K562 (cell line): ENCODE measurements around the gene NASP. TPM values are rescaled to one million over a fixed set of nuclear protein-coding genes. Genes with fewer than 3 reads are reported as not detected.

Experiments used
- ATAC-seq: fragments of 200-7000 bp; cut with Tn5 transposase; 3 replicates; pipeline ENCODE4 v1.9.1; 2020; ENCODE audit warnings: moderate library complexity
- BruUV-seq: library from RNA; stranded (reverse); fragments of 400-500 nt; replicated peaks from 2 replicates; lab custom pipeline; 2021; lab: Mats Ljungman, UMichigan
- CTCF ChIA-PET: fragments of 300-600 bp; formaldehyde crosslinking; extraction: SDS; loops from one replicate; lab custom pipeline; 2021; ENCODE audit warnings: low intra/inter-chr PET ratio; lab: Yijun Ruan, JAX
- POLR2A ChIA-PET: fragments of 300-600, 350-650 bp; sonication (Branson Sonifier 250); formaldehyde crosslinking; extraction: SDS; loops from one replicate; lab custom pipeline; 2021; ENCODE audit warnings: antibody characterized with exemption, inconsistent platforms; lab: Yijun Ruan, JAX
- DNase-seq, 4 experiments: peaks; one replicate each; pipeline versions ENCODE4 v3.0.0 to v3.0.0-alpha.2; 2011 to 2018; ENCODE audit warnings: low spot score in 3 of 4, mixed read lengths in 3 of 4; ENCODE audit errors: extremely low read depth in 1 of 4
- FAIRE-seq: peaks from 2 replicates; lab custom pipeline; 2011; peaks lifted over from hg19 to GRCh38; lab: Jason Lieb, UNC
- H2AFZ ChIP-seq: 2 replicates; pipeline ENCODE4 v1.6.0; 2011; ENCODE audit warnings: low read depth, low read length, control low read depth, inconsistent platforms
- H3K27ac ChIP-seq: fragments of 200-600 bp; 3 replicates; pipeline ENCODE4 v1.8.0; 2011; ENCODE audit warnings: low read depth, mild to moderate bottlenecking, control low read depth, inconsistent platforms, low read length, moderate library complexity, mixed read lengths; ENCODE audit errors: extremely low read depth
- H3K27me3 ChIP-seq, 2 experiments: fragments of 300-600 bp in 1 of 2; 2 replicates in 1 of 2; 3 replicates in 1 of 2; pipeline versions ENCODE4 v1.6.0 to v1.8.0; 2011; ENCODE audit warnings: inconsistent platforms in 2 of 2, low read length in 2 of 2, mild to moderate bottlenecking in 1 of 2, mixed read lengths in 1 of 2, moderate library complexity in 1 of 2; ENCODE audit not compliant: control insufficient read depth in 2 of 2, insufficient read depth in 2 of 2
- H3K36me3 ChIP-seq: fragments of 300-600 bp; 3 replicates; pipeline ENCODE4 v1.8.0; 2011; ENCODE audit warnings: mild to moderate bottlenecking, low read length, inconsistent platforms; ENCODE audit not compliant: control insufficient read depth, insufficient read depth
- H3K4me1 ChIP-seq, 2 experiments: fragments of 200-600 bp in 1 of 2; replicated peaks in 1 of 2; 2 replicates in 1 of 2; 3 replicates in 1 of 2; pipeline versions ENCODE4 v1.5.1 to v1.8.0; 2011; ENCODE audit warnings: inconsistent platforms in 2 of 2, low read length in 2 of 2, mild to moderate bottlenecking in 1 of 2, mixed read lengths in 1 of 2, moderate library complexity in 1 of 2; ENCODE audit not compliant: control insufficient read depth in 2 of 2, insufficient read depth in 2 of 2
- H3K4me2 ChIP-seq: 2 replicates; pipeline ENCODE4 v1.6.1; 2011; ENCODE audit warnings: low read length, control low read depth, inconsistent platforms, mixed read lengths; ENCODE audit not compliant: insufficient read depth
- H3K4me3 ChIP-seq: fragments of 200-600 bp; sonication (generic), shearing (Covaris generic); 2 replicates; pipeline ENCODE4 v1.5.1; 2016; ENCODE audit warnings: control low read depth, inconsistent platforms
- H3K79me2 ChIP-seq: fragments of 200-600 bp; 3 replicates; pipeline ENCODE4 v1.8.0; 2011; ENCODE audit warnings: low read length, inconsistent platforms; ENCODE audit not compliant: control insufficient read depth, insufficient read depth
- H3K9ac ChIP-seq, 2 experiments: 2 replicates each; pipeline versions ENCODE4 v1.6.0 to v1.6.1; 2011; ENCODE audit warnings: low read depth in 2 of 2, low read length in 2 of 2, control low read depth in 1 of 2, inconsistent platforms in 1 of 2, mild to moderate bottlenecking in 1 of 2, mixed read lengths in 1 of 2; ENCODE audit not compliant: insufficient read depth in 1 of 2
- H3K9me1 ChIP-seq: one replicate; pipeline ENCODE4 v1.6.0; 2011; ENCODE audit warnings: inconsistent platforms, mild to moderate bottlenecking, low read length, moderate library complexity; ENCODE audit not compliant: control insufficient read depth, insufficient read depth
- H3K9me3 ChIP-seq: replicated peaks from 2 replicates; pipeline ENCODE4 v1.5.1; 2011; ENCODE audit warnings: low read depth, low read length, inconsistent platforms; ENCODE audit not compliant: control insufficient read depth, insufficient read depth
- H4K20me1 ChIP-seq: replicated peaks from 2 replicates; pipeline ENCODE4 v1.6.1; 2011; ENCODE audit warnings: low read length, inconsistent platforms, mixed read lengths; ENCODE audit not compliant: control insufficient read depth, insufficient read depth
- CEBPB ChIP-seq: fragments of 450-650 bp; IDR thresholded peaks from 2 replicates; pipeline ENCODE4 v1.6.1; 2016; ENCODE audit warnings: missing genetic modification characterization, missing compliant biosample characterization
- FOXJ2 ChIP-seq: fragments of 200-800 bp; sonication (Bioruptor generic); IDR thresholded peaks from 2 replicates; pipeline ENCODE4 v1.6.1; 2016; ENCODE audit warnings: missing genetic modification characterization, missing compliant biosample characterization
- NBN ChIP-seq: fragments of 450-650 bp; IDR thresholded peaks from 2 replicates; pipeline ENCODE4 v1.6.1; 2016; ENCODE audit warnings: low read depth, mild to moderate bottlenecking
- SAP30 ChIP-seq: fragments of 200-600 bp; sonication (generic); IDR thresholded peaks from 2 replicates; pipeline ENCODE4 v1.6.1; 2012; ENCODE audit warnings: borderline replicate concordance, low read depth, mild to moderate bottlenecking, moderate library complexity, low read length, control low read depth, inconsistent platforms; ENCODE audit not compliant: insufficient read depth, poor library complexity, severe bottlenecking
- SMARCE1 ChIP-seq: fragments of 450-650 bp; IDR thresholded peaks from 2 replicates; pipeline ENCODE4 v1.7.1; 2016; ENCODE audit warnings: mild to moderate bottlenecking
- ZBTB40 ChIP-seq, 2 experiments: fragments of 450-650 bp in 1 of 2; sonication (generic) in 1 of 2; formaldehyde crosslinking in 1 of 2; IDR thresholded peaks; 2 replicates each; pipeline versions ENCODE4 v1.7.1 to v1.9.0; 2016 to 2022; ENCODE audit warnings: inconsistent platforms in 1 of 2, mild to moderate bottlenecking in 1 of 2, missing genetic modification reagents in 1 of 2
- ZBTB9 ChIP-seq: fragments of 450-650 bp; formaldehyde crosslinking; IDR thresholded peaks from 2 replicates; pipeline ENCODE4 v1.4.0; 2020; ENCODE audit warnings: mild to moderate bottlenecking, moderate library complexity
- ZFP30 ChIP-seq: fragments of 250-450 bp; sonication (Bioruptor Pico); IDR thresholded peaks from 2 replicates; pipeline ENCODE4 v1.8.0; 2022; ENCODE audit warnings: moderate library complexity, mild to moderate bottlenecking, inconsistent platforms, borderline replicate concordance
- ZNF551 ChIP-seq: fragments of 250-450 bp; sonication (Bioruptor Pico); IDR thresholded peaks from 2 replicates; pipeline ENCODE4 v1.5.0; 2021; ENCODE audit warnings: mild to moderate bottlenecking, moderate library complexity
- WGBS: fragments of 100-300 bp; shearing (Covaris generic); methylation state at CpG from one replicate; pipeline ENCODE4 v1.1.6; 2016; ENCODE audit warnings: low coverage, mixed read lengths; ENCODE audit not compliant: insufficient coverage; ENCODE audit errors: missing lambda C conversion rate; 5-methylcytosine and 5-hydroxymethylcytosine counted together
- in situ Hi-C: fragments of 300-500 bp; cut with MboI; formaldehyde crosslinking; loops from 4 replicates; pipeline ENCODE4 v1.15.0; 2018; ENCODE audit warnings: inconsistent platforms, mixed read lengths
- intact Hi-C: fragments of 100-400 bp; cut with micrococcal nuclease; formaldehyde crosslinking; loops from 2 replicates; pipeline ENCODE4 v1.14.2; 2022
- polyA plus RNA-seq, 8 experiments: library from polyadenylated mRNA; depleted of rRNA in 4 of 8; stranded (reverse) in 5 of 8; unstranded in 3 of 8; fragments of >200 nt; fragmentation: Nextera tagmentation in 2 of 8; fragmentation: Illumina TruSeq in 1 of 8; extraction: Ambion mirVana in 2 of 8; extraction: Trizol in 1 of 8; gene quantifications; 2 replicates each; pipeline versions ENCODE4 v1.2.1 to v1.2.3, GENCODE V29; 2011 to 2014; ENCODE audit warnings: inconsistent platforms in 1 of 8, missing spikeins in 1 of 8
- total RNA-seq, 7 experiments: library from RNA; depleted of rRNA in 6 of 7; stranded (reverse); fragments of >200 nt in 6 of 7; fragmentation: Illumina TruSeq in 2 of 7; extraction: Trizol in 2 of 7; gene quantifications; 2 replicates each; pipeline versions ENCODE4 v1.2.1 to v1.2.3, GENCODE V29; 2011 to 2021; ENCODE audit warnings: low replicate concordance in 1 of 7

The NASP gene
- total and polyA plus RNA-seq, 9 of the 15 experiments (the other 6 are each of a cell fraction or from before 2014, with no cell fraction given), result 199 to 578 (median 419) TPM

GRCh38 chr1:45585110-45585426 is 1.2 kb downstream of the NASP start:
- in situ Hi-C loops (no loop called here), intact Hi-C loops (no loop called here)
- H3K4me1 ChIP-seq, result peaks cover 6 to 27% of the 10 kb centered on the region in 2 experiments; a peak in 4 of 5 replicates
- H3K9ac ChIP-seq, result peak overlapping the region; percentile 99 to 100
- ChIA-PET POLR2A (interaction anchor here (0.6 to 10.2 kb wide), 48 partner anchors 9 to 1218 kb away, joined by 3 to 142 read pairs (median 5); partner anchors contain the start of genes AKR1A1, CCDC163, GPBP1L1 and MMACHC), CTCF (no interaction called here)
- no peak overlapping the region for H2AFZ ChIP-seq
- WGBS, result 2% methylated on average over 5 of the region's 5 CpGs
- H3K27ac ChIP-seq, result peak overlapping the region; percentile 97
- no peaks in the 10 kb centered on the region for H3K9me3 ChIP-seq
- peak overlapping the region; percentile 88 for H3K4me3 ChIP-seq
- no peaks in the 10 kb centered on the region for H3K27me3 ChIP-seq
- H3K79me2 ChIP-seq, result peaks cover 66% of the 10 kb centered on the region
- no TSS peak for BruUV-seq
- FAIRE-seq (no peak), DNase-seq (no peak), ATAC-seq (no peak)
- H3K9me1 ChIP-seq, result peaks cover 3% of the 10 kb centered on the region
- peak overlapping the region; percentile 99 for H3K4me2 ChIP-seq
- H4K20me1 ChIP-seq, result peaks cover 35% of the 10 kb centered on the region
- H3K36me3 ChIP-seq, result peaks cover 49% of the 10 kb centered on the region
- no peak for TF ChIP-seq ZNF551 (CRISPR knock-in tag)
- no peak for TF ChIP-seq ZBTB9 (CRISPR knock-in tag)
- peak; percentile 23; the same call in 1 of the 2 replicates for TF ChIP-seq ZBTB40 (IDR thresholded peaks at IDR 0.05)
- no peak for TF ChIP-seq ZBTB40 (CRISPR knock-in tag; IDR thresholded peaks at IDR 0.05)
- 0 out of 2 replicates have a peak, but pooled peaks have one; percentile 52 for TF ChIP-seq FOXJ2 (tag)
- 0 out of 2 replicates have a peak, but pooled peaks have one; percentile 6 for TF ChIP-seq NBN
- peak; percentile 51; the same call in 1 of the 2 replicates for TF ChIP-seq CEBPB (tag)
- TF ChIP-seq SMARCE1, result 0 out of 2 replicates have a peak, but pooled peaks have one; percentile 10
- TF ChIP-seq ZFP30 (CRISPR knock-in tag), result no peak
- peak; percentile 13 for TF ChIP-seq SAP30
